Measurements from ENCODE around the gene HS6ST1.

DNA sequence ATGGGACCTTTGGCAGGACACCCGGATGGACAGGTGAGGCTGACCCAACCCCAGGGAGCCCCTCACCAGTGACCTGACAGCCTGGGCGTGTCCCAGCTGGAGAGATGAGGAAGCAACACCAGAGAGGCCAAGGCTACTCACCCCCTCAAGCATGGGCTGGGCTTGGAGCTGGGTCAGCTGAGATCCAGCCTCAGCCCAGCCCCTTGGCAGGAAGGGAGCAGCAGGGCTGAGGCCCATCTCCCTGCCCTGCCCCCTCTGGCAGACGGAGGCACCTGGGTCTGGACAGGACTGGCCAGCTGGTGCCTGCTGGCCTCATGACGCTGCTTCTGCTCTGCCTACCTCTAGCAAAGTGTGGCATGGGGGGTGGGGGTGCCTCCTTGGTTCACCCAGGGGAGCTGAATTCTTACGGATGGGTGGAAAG is 37.8 kb downstream of the HS6ST1 start:
- TF ChIP-seq POLR2AphosphoS5 (IDR thresholded peaks at IDR 0.05) = no peak
- TF ChIP-seq POLR2A (IDR thresholded peaks at IDR 0.05) = no peak
- TF ChIP-seq, protein P1, sequence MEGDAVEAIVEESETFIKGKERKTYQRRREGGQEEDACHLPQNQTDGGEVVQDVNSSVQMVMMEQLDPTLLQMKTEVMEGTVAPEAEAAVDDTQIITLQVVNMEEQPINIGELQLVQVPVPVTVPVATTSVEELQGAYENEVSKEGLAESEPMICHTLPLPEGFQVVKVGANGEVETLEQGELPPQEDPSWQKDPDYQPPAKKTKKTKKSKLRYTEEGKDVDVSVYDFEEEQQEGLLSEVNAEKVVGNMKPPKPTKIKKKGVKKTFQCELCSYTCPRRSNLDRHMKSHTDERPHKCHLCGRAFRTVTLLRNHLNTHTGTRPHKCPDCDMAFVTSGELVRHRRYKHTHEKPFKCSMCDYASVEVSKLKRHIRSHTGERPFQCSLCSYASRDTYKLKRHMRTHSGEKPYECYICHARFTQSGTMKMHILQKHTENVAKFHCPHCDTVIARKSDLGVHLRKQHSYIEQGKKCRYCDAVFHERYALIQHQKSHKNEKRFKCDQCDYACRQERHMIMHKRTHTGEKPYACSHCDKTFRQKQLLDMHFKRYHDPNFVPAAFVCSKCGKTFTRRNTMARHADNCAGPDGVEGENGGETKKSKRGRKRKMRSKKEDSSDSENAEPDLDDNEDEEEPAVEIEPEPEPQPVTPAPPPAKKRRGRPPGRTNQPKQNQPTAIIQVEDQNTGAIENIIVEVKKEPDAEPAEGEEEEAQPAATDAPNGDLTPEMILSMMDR (IDR thresholded peaks at IDR 0.05) = no peak
